K562 (cell line): ENCODE results near the gene LRRTM1. TPM values are rescaled to one million over a fixed set of nuclear protein-coding genes. Genes with fewer than 3 reads are reported as not detected.
A peak's percentile ranks its signal among the peaks of the same experiment; 100 is the strongest.

Experiments
- ATF7 ChIP-seq: fragments of 450-650 bp; IDR thresholded peaks from 2 replicates; pipeline ENCODE4 v1.7.1; 2014; ENCODE audit warnings: mild to moderate bottlenecking, moderate library complexity
- NUFIP1 ChIP-seq: fragments of 450-650 bp; IDR thresholded peaks from 2 replicates; pipeline ENCODE4 v1.6.1; 2018; ENCODE audit not compliant: partially characterized antibody
- RB1 ChIP-seq: fragments of 450-650 bp; IDR thresholded peaks from 2 replicates; pipeline ENCODE4 v1.6.1; 2017; ENCODE audit warnings: low read depth, mild to moderate bottlenecking
- SPI1 ChIP-seq: IDR thresholded peaks from 2 replicates; pipeline ENCODE4 v1.6.1; 2011; ENCODE audit warnings: low read depth, low read length, control low read depth, borderline replicate concordance
- polyA plus RNA-seq, 8 experiments: library from polyadenylated mRNA; depleted of rRNA in 4 of 8; stranded (reverse) in 5 of 8; unstranded in 3 of 8; fragments of >200 nt; fragmentation: Nextera tagmentation in 2 of 8; fragmentation: Illumina TruSeq in 1 of 8; extraction: Ambion mirVana in 2 of 8; extraction: Trizol in 1 of 8; gene quantifications; 2 replicates each; pipeline versions ENCODE4 v1.2.1 to v1.2.3, GENCODE V29; 2011 to 2014; ENCODE audit warnings: inconsistent platforms in 1 of 8, missing spikeins in 1 of 8
- total RNA-seq, 7 experiments: library from RNA; depleted of rRNA in 6 of 7; stranded (reverse); fragments of >200 nt in 6 of 7; fragmentation: Illumina TruSeq in 2 of 7; extraction: Trizol in 2 of 7; gene quantifications; 2 replicates each; pipeline versions ENCODE4 v1.2.1 to v1.2.3, GENCODE V29; 2011 to 2021; ENCODE audit warnings: low replicate concordance in 1 of 7
- TF ChIP-seq, protein P1 (sequence below): fragments of 250-450 bp; sonication (Bioruptor Pico); IDR thresholded peaks from 2 replicates; pipeline ENCODE4 v1.8.0; 2021; ENCODE audit warnings: moderate library complexity, mild to moderate bottlenecking, inconsistent platforms
- TF ChIP-seq, protein P2 (sequence below), 2 experiments: fragments of 450-650 bp in 1 of 2; sonication (generic) in 1 of 2; formaldehyde crosslinking in 1 of 2; IDR thresholded peaks in 1 of 2; conservative IDR thresholded peaks in 1 of 2; 2 replicates each; pipeline versions ENCODE4 v1.6.1 to v1.8.1; 2016 to 2023; ENCODE audit warnings: mild to moderate bottlenecking in 2 of 2, moderate library complexity in 2 of 2, inconsistent platforms in 1 of 2, missing genetic modification reagents in 1 of 2
- TF ChIP-seq, protein P3 (sequence below): fragments of 250-450 bp; sonication (Bioruptor Pico); IDR thresholded peaks from 2 replicates; pipeline ENCODE4 v1.6.1; 2021; ENCODE audit warnings: mild to moderate bottlenecking

The LRRTM1 gene
- total and polyA plus RNA-seq, 9 of the 15 experiments (the other 6 are each of a cell fraction or from before 2014, with no cell fraction given): 0.07 to 0.33 (median 0.11) TPM; not detected in 6

DNA sequence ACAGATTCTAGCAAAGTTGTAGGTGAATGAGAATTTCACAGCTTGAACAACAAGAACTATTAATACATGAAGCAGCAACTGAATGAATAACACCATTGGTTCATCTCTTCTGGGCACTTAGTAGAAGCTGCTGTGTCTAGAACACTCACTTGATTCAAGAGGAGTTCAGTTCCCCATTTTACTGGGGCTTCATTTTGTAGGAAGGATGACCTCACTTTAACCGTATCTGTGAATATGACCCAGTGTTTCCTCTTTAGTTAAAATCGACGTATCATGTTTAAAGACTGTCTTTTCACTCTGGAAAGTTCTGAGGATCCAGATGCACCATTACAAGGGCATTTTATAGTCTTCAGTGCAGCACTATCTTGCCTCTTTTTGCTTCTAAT, 47.8 kb downstream of the LRRTM1 start (continued):
- TF ChIP-seq, protein P1, sequence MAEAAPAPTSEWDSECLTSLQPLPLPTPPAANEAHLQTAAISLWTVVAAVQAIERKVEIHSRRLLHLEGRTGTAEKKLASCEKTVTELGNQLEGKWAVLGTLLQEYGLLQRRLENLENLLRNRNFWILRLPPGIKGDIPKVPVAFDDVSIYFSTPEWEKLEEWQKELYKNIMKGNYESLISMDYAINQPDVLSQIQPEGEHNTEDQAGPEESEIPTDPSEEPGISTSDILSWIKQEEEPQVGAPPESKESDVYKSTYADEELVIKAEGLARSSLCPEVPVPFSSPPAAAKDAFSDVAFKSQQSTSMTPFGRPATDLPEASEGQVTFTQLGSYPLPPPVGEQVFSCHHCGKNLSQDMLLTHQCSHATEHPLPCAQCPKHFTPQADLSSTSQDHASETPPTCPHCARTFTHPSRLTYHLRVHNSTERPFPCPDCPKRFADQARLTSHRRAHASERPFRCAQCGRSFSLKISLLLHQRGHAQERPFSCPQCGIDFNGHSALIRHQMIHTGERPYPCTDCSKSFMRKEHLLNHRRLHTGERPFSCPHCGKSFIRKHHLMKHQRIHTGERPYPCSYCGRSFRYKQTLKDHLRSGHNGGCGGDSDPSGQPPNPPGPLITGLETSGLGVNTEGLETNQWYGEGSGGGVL (CRISPR knock-in tag): no peak
- TF ChIP-seq ATF7 (peak; percentile 50; the same call in 1 of the 2 replicates), SPI1 (peak; percentile 65; the same call in 1 of the 2 replicates), RB1 (no peak), NUFIP1 (no peak)
- TF ChIP-seq, protein P2, sequence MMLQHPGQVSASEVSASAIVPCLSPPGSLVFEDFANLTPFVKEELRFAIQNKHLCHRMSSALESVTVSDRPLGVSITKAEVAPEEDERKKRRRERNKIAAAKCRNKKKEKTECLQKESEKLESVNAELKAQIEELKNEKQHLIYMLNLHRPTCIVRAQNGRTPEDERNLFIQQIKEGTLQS (IDR thresholded peaks at IDR 0.05): peak; percentile 39; the same call in 1 of the 2 replicates
- TF ChIP-seq, protein P2 (CRISPR knock-in tag; conservative IDR thresholded peaks at IDR 0.05): no peak
- TF ChIP-seq, protein P3, sequence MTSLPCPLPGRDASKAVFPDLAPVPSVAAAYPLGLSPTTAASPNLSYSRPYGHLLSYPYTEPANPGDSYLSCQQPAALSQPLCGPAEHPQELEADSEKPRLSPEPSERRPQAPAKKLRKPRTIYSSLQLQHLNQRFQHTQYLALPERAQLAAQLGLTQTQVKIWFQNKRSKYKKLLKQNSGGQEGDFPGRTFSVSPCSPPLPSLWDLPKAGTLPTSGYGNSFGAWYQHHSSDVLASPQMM (CRISPR knock-in tag): no peak
